Measurements from ENCODE around the gene SFXN4.
"Not testable (repeated sequence)": the region's sequence is repeated elsewhere in the genome, so short reads cannot be mapped to it uniquely, and the experiment has no call there.

Gene SFXN4

GRCh38 chr10:119190353-119190752 lies 24.8 kb upstream of the SFXN4 start:
- no peak for DNase-seq (ENCODE audit: low spot score)

- peak; percentile 85 for DNase-seq (ENCODE audit: low spot score)
Observed at GRCh38 chr10:119189811-119190282, 24.3 kb upstream of the SFXN4 start.

DNA sequence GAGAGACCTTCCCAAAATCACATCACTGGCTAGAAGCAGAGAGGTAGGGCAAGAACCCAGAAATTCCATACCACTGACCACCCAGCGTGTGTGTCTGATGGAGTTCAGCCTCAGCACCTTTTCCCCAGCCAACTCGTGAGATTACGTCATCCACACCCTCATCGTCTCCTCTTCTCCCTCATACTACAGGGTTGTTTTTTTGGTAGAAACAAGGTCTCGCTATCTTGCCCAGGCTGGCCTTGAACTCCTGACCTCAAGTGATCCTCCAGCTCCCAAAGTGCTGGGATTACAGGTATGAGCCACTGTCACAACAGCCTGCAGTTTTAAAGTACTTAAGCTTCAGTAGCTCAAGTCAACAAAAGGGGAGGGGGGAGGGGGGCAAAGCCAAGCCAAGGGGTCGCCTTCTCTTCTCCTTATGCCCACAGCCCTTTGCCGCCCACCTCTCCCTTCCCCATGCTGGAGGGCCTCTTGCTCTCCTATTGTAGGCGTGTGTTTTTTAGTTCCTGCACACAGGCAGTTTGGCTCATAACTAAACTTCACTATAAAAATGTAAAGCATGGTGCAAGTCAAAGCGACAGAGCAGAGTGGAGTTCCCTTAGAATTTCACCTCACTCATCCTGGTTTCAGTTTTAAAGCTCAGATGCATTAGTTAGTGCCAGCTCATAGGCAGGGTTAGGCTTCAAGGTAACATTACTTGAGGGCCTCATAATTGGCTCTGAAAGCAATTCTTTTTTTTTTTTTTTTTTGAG lies 18.3 kb upstream of the SFXN4 start:
- no peak for DNase-seq (ENCODE audit: low spot score)

- not testable (repeated sequence) for DNase-seq (ENCODE audit: low spot score)
Observed at GRCh38 chr10:119180850-119181400, 15.4 kb upstream of the SFXN4 start.

- peak; percentile 85 for DNase-seq (ENCODE audit: low spot score)
Observed at GRCh38 chr10:119178372-119179119, 13.0 kb upstream of the SFXN4 start, which contains the start of gene PRDX3. PRDX3 (minus strand) TSS chr10:119178812; CDS start chr10:119178790, 22 bp downstream.

DNA sequence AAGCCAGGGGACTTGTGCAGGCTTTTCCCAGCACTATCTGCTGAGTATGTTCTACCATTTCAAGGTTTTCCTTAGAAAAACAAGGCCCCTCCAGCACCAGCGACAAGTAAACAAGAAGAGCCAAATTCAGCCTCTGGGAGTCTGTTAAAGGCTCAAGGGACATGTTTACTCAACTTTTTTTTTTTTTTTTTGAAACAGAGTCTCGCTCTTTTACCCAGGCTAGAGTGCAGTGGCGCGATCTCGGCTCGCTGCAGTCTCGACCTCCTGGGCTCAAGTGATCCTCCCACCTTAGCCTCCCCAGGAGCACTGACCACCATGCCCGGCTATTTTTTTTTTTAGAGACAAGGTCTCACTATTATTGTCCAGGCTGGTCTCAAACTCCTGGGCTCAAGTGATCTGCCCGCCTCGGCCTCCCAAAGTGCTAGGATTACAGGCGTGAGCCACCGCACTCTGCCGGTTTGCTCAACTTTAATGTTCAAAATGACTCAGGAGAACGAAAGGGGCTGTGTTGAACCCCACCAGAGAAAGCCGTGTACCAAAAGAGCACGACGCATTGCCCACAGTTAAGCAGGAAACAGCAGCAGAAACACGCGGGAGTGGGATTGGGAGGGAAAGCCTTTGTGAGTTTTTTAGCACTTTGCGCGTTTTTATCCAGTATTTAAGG lies 12.3 kb upstream of the SFXN4 start:
- no peak for DNase-seq (ENCODE audit: low spot score)

- no peak for DNase-seq (ENCODE audit: low spot score)
Observed at GRCh38 chr10:119176166-119176565, 10.7 kb upstream of the SFXN4 start.

DNA sequence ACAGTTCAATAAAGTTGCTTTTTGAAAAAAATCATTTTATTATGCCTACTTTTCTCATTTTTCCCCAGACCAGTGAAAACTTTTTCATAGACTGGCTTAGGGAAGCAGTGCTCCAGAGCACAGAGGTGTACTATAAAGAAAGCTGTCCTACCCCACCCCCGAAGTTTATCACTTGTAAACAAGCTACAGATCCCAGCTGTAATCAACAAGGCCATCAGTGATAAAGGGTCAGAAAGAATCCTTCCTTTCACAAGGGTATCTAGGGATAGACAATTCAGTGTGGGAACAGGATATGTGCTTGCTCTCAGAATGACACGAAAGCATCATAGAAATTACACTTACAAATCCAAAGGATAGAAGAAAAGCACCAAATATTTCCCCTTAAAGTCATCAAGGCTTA lies 8.6 kb upstream of the SFXN4 start:
- no peak for DNase-seq (ENCODE audit: low spot score)

- DNase-seq (ENCODE audit: low spot score), result no peak
Observed at GRCh38 chr10:119167041-119167440, 1.5 kb upstream of the SFXN4 start.

DNA sequence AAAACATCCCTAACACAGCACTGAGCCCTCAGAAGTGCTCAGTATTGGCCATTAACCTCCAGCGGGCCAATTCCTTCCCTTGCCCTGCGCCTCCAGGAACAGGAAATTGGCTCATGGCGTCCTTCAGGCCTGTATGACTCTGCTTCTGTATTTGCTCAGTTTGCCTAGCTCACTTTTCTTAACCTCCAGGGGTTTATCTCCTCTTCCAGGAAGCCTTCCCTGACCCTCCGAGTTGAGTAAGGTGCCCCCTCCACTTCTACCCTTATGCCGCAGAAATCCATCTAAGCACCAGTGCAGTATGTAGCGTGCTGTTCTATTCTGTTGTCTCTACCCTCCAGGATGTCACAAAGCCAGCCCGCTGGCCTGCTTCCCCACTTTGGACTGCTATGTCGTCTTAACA lies 1.1 kb upstream of the SFXN4 start:
- DNase-seq (ENCODE audit: low spot score), result no peak

GRCh38 chr10:119166118-119166500 lies 595 bp upstream of the SFXN4 start:
- DNase-seq (ENCODE audit: low spot score), result no peak

- DNase-seq (ENCODE audit: low spot score), result no peak
Observed at GRCh38 chr10:119162452-119163092, 2.9 kb downstream of the SFXN4 start.

DNA sequence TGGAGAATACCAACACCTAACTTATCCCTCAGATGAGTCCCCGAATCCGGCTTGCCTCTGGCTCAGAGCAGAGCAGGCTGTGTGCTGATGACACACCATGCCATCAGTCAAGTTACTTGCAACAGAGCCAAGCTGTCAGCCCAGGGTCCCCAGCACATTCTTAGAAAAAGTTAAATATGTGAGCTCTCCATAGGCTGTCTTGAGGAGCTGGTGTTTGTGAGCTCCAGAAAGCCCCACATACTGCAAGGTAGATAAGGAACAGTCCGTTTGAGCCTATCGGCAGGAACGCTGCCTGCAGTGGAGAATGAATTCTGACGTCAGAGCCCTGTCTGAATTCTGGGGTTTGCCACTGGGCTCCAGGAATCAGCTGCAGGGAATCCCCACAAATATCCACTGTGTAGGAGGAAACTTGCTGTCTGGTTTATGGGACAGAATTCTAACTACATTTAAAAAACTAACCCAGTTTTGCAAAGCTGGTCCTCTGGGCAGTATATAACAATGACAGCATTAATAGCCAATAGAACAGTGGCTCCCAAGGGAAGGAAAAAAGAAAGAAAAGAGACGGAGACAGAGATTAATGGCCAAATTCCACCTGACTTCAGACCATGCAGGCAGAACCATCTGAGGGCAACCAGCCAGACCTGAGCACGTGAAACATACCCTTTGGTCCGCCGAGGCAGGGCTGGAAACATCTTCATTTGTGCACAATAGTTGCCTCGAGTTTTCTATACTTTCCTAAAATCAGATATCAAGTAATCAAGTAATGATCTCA lies 3.6 kb downstream of the SFXN4 start:
- no peak for DNase-seq (ENCODE audit: low spot score)

DNA sequence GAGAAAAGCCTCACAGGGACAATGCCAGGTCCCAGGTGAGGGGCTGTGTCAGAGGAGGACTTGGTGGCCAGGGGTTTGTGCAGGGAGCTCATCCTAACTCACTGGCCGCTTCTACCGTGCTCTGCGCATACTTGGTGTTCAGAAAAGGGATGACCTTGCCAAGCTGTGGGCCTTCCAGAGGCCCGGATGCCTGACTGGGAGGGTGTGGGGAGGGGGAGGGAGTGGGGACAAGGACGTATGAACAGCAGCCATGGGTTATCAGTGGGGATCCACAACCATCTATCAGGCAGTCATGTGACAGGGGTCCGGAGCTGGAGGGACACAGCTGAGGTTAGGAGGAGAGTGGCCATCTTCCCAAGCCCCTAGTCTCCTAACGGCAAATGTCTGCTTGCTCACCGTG lies 6.2 kb downstream of the SFXN4 start:
- no peak for DNase-seq (ENCODE audit: low spot score)

DNA sequence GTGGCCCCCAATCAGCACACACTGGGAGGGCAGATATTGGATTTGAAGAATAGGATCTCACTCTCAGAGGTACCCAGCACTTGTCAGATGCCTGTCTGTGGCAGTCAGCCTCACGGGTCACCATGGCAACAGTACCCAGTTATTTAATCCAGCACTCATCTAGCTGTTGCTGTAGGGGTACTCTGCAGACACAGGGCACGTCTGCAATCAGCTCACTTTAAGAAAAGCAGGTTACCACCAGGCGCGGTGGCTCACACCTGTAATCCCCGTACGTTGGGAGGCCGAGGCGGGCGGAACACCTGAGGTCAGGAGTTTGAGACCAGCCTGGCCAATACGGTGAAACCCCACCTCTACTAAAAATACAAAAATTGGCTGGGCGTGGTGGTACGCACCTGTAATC lies 11.9 kb downstream of the SFXN4 start:
- no peak for DNase-seq (ENCODE audit: low spot score)

DNA sequence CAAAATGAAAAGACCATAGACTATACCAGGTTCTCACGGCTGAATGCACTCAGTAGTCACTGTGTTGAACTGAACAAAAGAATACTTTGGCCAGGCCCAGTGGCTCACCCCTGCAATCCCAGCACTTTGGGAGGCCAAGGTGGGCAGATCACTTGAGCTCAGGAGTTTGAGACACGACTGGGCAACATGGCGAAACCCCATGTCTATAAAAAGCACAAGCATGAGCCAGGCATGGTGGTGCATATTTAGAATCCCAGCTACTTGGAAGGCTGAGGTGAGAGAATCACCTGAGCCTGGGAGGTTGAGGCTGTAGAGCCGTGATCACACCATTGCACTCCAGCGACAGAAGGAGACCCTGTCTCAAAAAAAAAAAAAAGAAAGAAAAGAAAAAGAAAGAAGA lies 12.5 kb downstream of the SFXN4 start:
- no peak for DNase-seq (ENCODE audit: low spot score)

GRCh38 chr10:119151601-119152000 lies 13.9 kb downstream of the SFXN4 start:
- DNase-seq (ENCODE audit: low spot score), result not testable (repeated sequence)

- DNase-seq (ENCODE audit: low spot score), result no peak
Observed at GRCh38 chr10:119149729-119150128, 15.8 kb downstream of the SFXN4 start.

DNA sequence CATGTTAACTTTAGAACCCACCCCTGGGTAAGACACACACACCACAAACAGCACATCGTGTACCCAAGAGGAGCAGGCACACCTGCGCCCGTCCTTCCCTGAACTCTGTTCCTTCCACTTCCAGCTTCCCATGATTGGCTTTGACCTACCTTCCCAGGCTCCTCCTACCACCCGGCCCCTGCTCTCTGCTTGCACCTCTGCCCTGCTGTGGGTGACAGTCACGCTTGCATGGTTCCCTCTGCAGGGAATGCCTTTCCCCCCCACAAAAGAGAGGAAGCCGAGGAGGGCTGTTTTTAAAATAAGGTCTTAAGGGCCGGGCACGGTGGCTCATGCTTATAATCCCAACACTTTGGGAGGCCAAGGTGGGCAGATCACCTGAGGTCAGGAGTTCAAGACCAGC lies 16.4 kb downstream of the SFXN4 start:
- DNase-seq (ENCODE audit: low spot score), result no peak

- DNase-seq (ENCODE audit: low spot score), result no peak
Observed at GRCh38 chr10:119143657-119144056, 21.9 kb downstream of the SFXN4 start.

DNA sequence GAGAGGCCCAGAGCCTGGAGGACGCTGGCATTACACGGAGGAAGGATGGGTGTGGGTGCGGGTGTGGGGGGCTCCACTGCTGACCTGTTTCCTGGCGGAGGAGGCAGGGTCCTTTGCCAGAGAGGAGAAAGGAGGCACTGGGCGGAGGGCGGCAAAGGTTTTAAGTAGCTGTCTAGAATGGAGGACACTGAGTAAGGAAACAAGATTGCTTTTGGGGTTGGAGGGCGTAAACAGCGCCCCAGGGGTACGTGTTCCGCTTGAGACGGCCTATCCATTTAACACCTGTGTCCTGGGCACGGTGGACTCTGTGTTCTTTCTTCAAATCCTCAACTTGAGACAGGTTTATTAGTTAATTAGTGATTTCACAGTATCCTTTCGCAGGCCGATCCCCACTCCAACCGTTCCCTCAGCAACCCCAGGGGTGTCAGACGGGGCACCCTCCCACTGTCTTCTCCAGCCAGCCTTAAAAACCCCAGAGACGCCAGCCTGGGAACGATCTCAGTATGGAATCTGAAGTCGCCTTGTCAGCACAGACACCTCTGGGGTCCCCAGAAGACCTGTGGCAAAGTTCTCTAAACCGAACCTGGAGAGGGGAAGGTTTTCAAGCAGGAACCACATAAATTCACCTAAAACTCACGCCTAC lies 24.8 kb downstream of the SFXN4 start:
- DNase-seq (ENCODE audit: low spot score), result no peak

Measured in pons (tissue), 1 donor.